ENCODE results near the gene CALCOCO1.

The CALCOCO1 gene

DNA sequence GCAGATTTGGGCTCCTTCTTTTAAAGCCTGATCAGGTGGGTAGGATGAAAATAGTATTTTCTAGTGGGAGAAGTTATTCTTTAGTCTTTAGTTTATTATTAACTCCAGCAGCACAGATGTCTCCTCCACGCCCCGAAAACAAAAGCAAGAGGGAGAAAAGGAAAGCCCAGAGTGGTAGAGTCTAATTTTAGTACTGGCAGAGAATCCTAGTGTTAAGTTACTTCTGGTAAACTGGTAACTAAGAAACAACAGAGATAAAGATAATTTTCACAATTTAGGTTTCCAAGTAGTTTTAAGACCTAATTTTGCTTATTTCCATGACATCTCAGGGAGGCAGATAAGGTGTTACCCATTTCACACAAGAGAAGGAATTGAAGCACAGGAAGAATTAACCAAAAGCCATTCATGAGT is 67.7 kb downstream of the CALCOCO1 start:
- Histone ChIP-seq H3K9me3 (ENCODE audit: insufficient read depth, low read length) (no peaks in the 10 kb centered on the region), H3K27me3 (ENCODE audit: insufficient read depth, insufficient read length) (no peaks in the 10 kb centered on the region), H3K36me3 (ENCODE audit: insufficient read depth, insufficient read length, low read length) (peaks cover 22% of the 10 kb centered on the region), H3K9ac (ENCODE audit: insufficient read length, low read depth) (peak overlapping the region; percentile 39), H3K4me1 (ENCODE audit: insufficient read depth, insufficient read length) (no peaks in the 10 kb centered on the region), H3K4me3 (ENCODE audit: insufficient read length, low read depth) (no peak overlapping the region)
- DNase-seq (ENCODE audit: low read depth, low spot score) = no peak
- TF ChIP-seq YY1 (IDR thresholded peaks at IDR 0.05; ENCODE audit: insufficient read depth, insufficient read length) (no peak), ZNF274 (IDR thresholded peaks at IDR 0.05; ENCODE audit: low read depth, low read length) (no peak), SUZ12 (IDR thresholded peaks at IDR 0.05; ENCODE audit: extremely low read depth, insufficient read depth, insufficient read length) (no peak)

GRCh38 chr12:53659011-53659551 is 68.2 kb downstream of the CALCOCO1 start:
- Histone ChIP-seq H3K36me3 (ENCODE audit: insufficient read depth, insufficient read length, low read length) (peaks cover 17% of the 10 kb centered on the region), H3K9me3 (ENCODE audit: insufficient read depth, low read length) (no peaks in the 10 kb centered on the region), H3K4me3 (ENCODE audit: insufficient read length, low read depth) (no peak overlapping the region), H3K9ac (ENCODE audit: insufficient read length, low read depth) (peak overlapping the region; percentile 39), H3K27me3 (ENCODE audit: insufficient read depth, insufficient read length) (no peaks in the 10 kb centered on the region), H3K4me1 (ENCODE audit: insufficient read depth, insufficient read length) (no peaks in the 10 kb centered on the region)
- peak; percentile 49 for DNase-seq (ENCODE audit: low read depth, low spot score)
- TF ChIP-seq SUZ12 (IDR thresholded peaks at IDR 0.05; ENCODE audit: extremely low read depth, insufficient read depth, insufficient read length) (no peak), YY1 (IDR thresholded peaks at IDR 0.05; ENCODE audit: insufficient read depth, insufficient read length) (no peak), ZNF274 (IDR thresholded peaks at IDR 0.05; ENCODE audit: low read depth, low read length) (no peak)
